ENCODE measurements around the gene SLC16A6. TPM values are rescaled to one million over a fixed set of nuclear protein-coding genes. Genes with fewer than 3 reads are reported as not detected.

The SLC16A6 gene
- total RNA-seq, 4 donors from 2014 or later, result 0.38 to 9.2 (median 1.6) TPM

DNA sequence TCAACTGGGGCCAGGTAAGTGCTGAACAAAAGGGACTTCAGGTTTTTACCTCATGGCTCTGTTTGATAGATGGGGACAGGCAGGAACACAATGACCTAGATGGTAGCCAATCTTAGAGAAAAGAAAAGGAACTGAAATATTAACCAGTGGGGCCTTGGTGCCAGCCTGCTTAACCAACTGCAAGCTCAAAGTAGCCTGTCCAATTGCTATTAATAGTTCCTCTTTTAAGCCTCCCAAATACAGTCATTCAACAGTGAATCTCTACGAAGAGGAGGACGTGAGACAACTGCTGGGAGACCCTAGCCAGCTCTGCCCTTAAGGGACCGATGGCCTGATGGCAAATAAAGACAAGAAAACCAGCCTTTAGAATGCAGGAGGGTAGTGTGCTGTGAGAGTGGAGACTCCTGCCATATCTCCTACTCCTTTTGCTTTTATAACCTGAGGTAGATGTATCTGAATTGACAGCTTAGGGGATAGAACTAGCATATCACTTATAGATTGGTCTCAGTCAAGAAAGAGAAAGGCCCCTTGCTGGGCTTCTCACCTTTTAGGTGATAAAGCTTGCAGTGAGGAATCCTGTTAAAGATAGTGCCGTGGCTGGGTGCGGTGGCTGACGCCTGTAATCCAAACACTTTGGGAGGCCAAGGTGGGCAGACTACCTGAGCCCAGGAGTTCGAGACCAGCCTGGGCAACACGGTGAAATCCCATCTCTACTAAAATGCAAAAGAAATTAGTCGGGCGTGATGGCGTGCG lies 28.7 kb upstream of the SLC16A6 start:
- TF ChIP-seq, protein P1, sequence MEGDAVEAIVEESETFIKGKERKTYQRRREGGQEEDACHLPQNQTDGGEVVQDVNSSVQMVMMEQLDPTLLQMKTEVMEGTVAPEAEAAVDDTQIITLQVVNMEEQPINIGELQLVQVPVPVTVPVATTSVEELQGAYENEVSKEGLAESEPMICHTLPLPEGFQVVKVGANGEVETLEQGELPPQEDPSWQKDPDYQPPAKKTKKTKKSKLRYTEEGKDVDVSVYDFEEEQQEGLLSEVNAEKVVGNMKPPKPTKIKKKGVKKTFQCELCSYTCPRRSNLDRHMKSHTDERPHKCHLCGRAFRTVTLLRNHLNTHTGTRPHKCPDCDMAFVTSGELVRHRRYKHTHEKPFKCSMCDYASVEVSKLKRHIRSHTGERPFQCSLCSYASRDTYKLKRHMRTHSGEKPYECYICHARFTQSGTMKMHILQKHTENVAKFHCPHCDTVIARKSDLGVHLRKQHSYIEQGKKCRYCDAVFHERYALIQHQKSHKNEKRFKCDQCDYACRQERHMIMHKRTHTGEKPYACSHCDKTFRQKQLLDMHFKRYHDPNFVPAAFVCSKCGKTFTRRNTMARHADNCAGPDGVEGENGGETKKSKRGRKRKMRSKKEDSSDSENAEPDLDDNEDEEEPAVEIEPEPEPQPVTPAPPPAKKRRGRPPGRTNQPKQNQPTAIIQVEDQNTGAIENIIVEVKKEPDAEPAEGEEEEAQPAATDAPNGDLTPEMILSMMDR (IDR thresholded peaks at IDR 0.05; ENCODE audit: low read depth), result no peak

DNA sequence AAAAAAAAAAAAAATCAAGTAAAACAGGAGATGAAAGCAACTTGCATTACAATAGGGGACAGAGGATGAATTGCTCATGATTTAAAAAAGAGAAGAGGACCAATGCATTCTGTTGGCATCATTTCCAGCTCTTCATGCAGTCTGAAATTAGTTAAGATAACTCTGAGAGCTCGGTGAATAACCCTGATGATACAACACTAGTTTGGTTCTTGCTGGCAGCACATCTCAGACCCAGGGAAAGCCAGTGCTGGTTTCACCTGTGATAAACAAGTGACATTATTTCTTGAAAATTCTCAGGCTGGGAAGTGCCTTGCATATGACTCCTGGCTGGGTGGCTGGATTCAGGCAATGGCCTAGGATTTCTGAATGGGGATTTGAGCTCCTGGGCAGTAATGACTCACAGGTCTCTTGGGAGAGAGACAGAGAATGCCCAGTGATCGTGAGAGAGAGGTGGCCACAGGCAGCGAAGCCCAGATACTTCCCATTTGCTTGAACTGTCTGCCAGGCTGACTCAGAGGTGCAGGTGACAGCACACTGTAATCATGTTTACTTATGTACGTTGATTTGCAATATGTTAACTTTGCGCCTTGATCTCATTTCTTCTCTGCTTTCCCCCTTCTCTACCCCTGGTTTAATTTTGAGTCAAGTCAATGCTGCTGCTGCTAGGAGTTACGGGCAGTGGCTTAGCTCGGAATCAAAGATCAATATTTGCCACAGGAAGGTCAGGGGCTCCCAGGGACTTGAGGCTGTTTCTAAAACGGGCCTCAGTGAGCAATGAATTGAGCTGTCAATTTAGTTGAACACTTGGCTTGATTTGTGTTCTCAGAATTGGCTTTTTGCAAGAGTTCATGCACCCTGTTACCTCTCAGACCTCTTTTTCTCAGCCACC lies 27.4 kb upstream of the SLC16A6 start:
- TF ChIP-seq, protein P1 (IDR thresholded peaks at IDR 0.05; ENCODE audit: low read depth), result no peak

DNA sequence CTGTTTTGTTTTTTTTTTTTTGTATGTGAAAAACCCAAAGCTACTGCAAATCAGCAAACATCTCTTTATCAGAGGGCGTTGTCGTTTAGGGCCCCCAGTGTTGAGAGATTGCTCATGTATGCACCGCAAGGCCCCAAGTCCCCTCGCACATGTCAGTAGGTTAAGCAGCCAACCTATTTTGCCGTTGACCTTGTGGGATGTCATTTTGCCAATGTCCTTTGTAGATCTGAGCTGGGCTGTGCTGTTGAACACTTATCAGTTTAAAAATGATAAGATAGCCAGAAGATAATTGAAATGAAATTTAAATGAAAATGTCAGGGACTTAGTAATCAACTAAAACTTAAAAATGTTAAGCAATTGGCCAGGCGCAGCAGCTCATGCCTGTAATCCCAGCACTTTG lies 26.5 kb upstream of the SLC16A6 start:
- TF ChIP-seq, protein P1 (IDR thresholded peaks at IDR 0.05; ENCODE audit: low read depth), result no peak

DNA sequence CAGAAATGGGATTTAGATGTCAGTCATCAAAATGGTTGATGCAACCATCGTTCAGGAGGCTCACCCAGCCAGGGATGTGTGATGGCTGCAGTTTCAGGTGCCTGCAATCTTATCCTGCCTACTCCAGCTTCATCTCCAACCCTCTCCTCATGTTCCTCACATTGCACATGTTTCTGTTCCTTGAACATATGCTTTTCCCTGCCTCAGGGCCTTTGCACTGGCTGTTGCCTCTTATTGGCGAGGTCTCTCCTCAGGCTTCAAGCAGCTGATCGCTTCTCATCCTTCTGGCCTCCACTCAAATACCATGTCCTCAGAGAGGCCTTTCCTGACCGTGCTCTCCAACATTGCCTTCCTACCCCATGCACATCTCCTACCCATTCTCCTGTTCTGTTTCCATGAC lies 25.0 kb upstream of the SLC16A6 start:
- TF ChIP-seq, protein P1 (IDR thresholded peaks at IDR 0.05; ENCODE audit: low read depth), result no peak

DNA sequence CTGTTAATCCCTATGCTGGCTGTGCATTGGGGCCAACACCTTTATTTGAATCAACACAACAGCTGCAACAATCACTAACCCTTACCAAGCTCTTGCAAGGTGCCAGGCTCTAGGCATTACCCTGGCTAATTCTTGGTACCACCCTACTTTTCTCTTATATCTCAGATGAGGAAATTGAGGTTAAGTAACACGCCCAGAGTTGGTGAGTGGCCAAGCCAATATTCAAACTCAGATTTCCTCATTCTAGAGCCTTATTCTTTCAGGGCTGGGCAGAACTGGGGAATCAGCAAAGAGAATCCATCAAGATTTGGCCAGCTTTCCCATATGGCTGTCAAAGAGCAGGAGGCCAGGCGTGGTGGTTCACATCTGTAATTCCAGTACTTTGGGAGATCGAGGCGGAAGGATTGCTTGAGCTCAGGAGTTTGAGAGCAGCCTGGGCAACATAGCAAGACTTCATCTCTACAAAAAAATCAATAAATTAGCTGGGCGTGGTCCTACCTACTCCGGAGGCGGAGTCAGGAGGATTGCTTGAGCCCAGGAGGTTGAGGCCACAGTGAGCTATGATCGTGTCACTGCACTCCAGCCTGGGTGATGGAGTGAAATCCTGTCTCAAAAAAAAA lies 24.1 kb upstream of the SLC16A6 start:
- TF ChIP-seq, protein P1 (IDR thresholded peaks at IDR 0.05; ENCODE audit: low read depth), result no peak

DNA sequence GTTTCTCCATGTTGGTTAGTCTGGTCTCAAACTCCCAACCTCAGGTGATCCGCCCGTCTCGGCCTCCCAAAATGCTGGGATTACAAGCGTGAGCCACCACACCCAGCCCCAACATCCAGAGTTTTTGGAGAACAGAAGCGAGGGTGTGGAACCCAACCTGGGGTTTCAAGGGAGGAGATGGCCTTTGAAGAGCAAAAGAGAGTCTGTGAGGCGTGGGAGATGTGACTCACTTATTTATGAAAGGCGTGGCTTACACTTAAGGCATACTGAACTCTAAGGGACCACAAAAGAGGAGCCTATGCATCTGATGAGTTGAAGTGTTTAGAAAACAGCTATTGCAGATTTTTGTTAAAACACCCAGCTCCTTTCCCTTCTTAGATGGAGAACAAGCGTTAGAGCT lies 19.2 kb upstream of the SLC16A6 start:
- TF ChIP-seq, protein P1 (IDR thresholded peaks at IDR 0.05; ENCODE audit: low read depth), result no peak

DNA sequence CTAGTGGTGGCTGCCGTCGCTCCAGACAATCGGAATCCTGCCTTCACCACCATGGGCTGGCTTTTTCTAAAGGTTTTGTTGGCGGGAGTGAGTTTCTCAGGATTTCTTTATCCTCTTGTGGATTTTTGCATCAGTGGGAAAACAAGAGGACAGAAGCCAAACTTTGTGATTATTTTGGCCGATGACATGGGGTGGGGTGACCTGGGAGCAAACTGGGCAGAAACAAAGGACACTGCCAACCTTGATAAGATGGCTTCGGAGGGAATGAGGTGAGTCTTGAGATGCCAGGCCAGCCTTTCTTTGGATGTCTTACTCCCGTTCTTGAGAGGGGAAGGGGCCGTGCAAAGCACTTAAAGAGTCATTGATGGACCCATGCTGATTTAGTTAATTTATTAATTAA lies 16.5 kb upstream of the SLC16A6 start:
- TF ChIP-seq, protein P1 (IDR thresholded peaks at IDR 0.05; ENCODE audit: low read depth), result no peak
